HG03378 (cell line): ENCODE measurements around the gene CDC16.
"Not testable (repeated sequence)": the region's sequence is repeated elsewhere in the genome, so short reads cannot be mapped to it uniquely, and the experiment has no call there.

ENCODE experiments used
- ATAC-seq: cut with Tn5 transposase; IDR thresholded peaks from one replicate; pipeline ENCODE4 v1.9.1; 2021; ENCODE audit warnings: mild to moderate bottlenecking, moderate library complexity; ENCODE audit not compliant: unreplicated experiment

Gene CDC16

GRCh38 chr13:114261328-114261965 is 26.8 kb downstream of the CDC16 start:
- no peak for ATAC-seq

- ATAC-seq, result no peak
Observed at GRCh38 chr13:114263578-114263977, 28.9 kb downstream of the CDC16 start.

GRCh38 chr13:114264313-114264712 is 29.6 kb downstream of the CDC16 start:
- ATAC-seq, result not testable (repeated sequence)

- no peak for ATAC-seq
Observed at GRCh38 chr13:114264886-114265611, 30.4 kb downstream of the CDC16 start.

GRCh38 chr13:114266241-114266640 is 31.5 kb downstream of the CDC16 start:
- ATAC-seq, result no peak

GRCh38 chr13:114268344-114269280 is 33.9 kb downstream of the CDC16 start:
- ATAC-seq, result no peak

- ATAC-seq, result no peak
Observed at GRCh38 chr13:114269281-114269770, 34.6 kb downstream of the CDC16 start.

GRCh38 chr13:114272977-114273376 is 38.3 kb downstream of the CDC16 start:
- no peak for ATAC-seq

- no peak for ATAC-seq
Observed at GRCh38 chr13:114275304-114275703, 40.6 kb downstream of the CDC16 start.

GRCh38 chr13:114279146-114279545 is 44.4 kb downstream of the CDC16 start:
- no peak for ATAC-seq

GRCh38 chr13:114279758-114280355 is 45.2 kb downstream of the CDC16 start:
- no peak for ATAC-seq

GRCh38 chr13:114281351-114282040 is 46.8 kb downstream of the CDC16 start, which contains the start of gene UPF3A:
Gene UPF3A, plus strand, starts transcription at chr13:114281601. Its CDS starts 39 bp downstream, at chr13:114281640.
- peak; percentile 40 for ATAC-seq

GRCh38 chr13:114282041-114282670 is 47.5 kb downstream of the CDC16 start:
- peak; percentile 51 for ATAC-seq

- no peak for ATAC-seq
Observed at GRCh38 chr13:114283576-114283975, 48.9 kb downstream of the CDC16 start.

- ATAC-seq, result no peak
Observed at GRCh38 chr13:114284680-114285079, 50.0 kb downstream of the CDC16 start.

- no peak for ATAC-seq
Observed at GRCh38 chr13:114285166-114285808, 50.6 kb downstream of the CDC16 start.

GRCh38 chr13:114286808-114287207 is 52.1 kb downstream of the CDC16 start:
- no peak for ATAC-seq

- ATAC-seq, result no peak
Observed at GRCh38 chr13:114288157-114288591, 53.5 kb downstream of the CDC16 start.

GRCh38 chr13:114296448-114296847 is 61.8 kb downstream of the CDC16 start:
- no peak for ATAC-seq
